Progenitor cell of endocrine pancreas (in vitro differentiated cells): Measurements from ENCODE around the gene LUC7L3. TPM values are rescaled to one million over a fixed set of nuclear protein-coding genes. Genes with fewer than 3 reads are reported as not detected.

Experiments used
- DNase-seq: peaks from one replicate; pipeline ENCODE4 v3.0.0; 2021; ENCODE audit warnings: low spot score; ENCODE audit not compliant: unreplicated experiment
- H3K27ac Mint-ChIP-seq: 2 replicates; pipeline ENCODE4 v1.8.0; 2021; ENCODE audit warnings: mild to moderate bottlenecking, moderate library complexity, mixed read lengths
- H3K27me3 Mint-ChIP-seq: 2 replicates; pipeline ENCODE4 v1.8.0; 2021; ENCODE audit warnings: mixed read lengths
- H3K36me3 Mint-ChIP-seq: 2 replicates; pipeline ENCODE4 v1.8.0; 2022; ENCODE audit warnings: mixed read lengths; ENCODE audit not compliant: insufficient read depth
- H3K4me1 Mint-ChIP-seq: 2 replicates; pipeline ENCODE4 v1.8.0; 2021; ENCODE audit warnings: low read depth, mixed read lengths
- H3K4me3 Mint-ChIP-seq: 2 replicates; pipeline ENCODE4 v1.8.0; 2021; ENCODE audit warnings: low read depth, mild to moderate bottlenecking, moderate library complexity, mixed read lengths
- H3K9me3 Mint-ChIP-seq: 2 replicates; pipeline ENCODE4 v1.8.0; 2021; ENCODE audit warnings: low read depth, mixed read lengths
- total RNA-seq: library from RNA; stranded (reverse); gene quantifications from 2 replicates; pipeline ENCODE4 v1.2.1, GENCODE V29; 2021
- TF ChIP-seq, protein P1 (sequence below): fragments of 200-600 bp; sonication (generic); IDR thresholded peaks from one replicate; pipeline ENCODE4 v1.5.0; 2021; ENCODE audit warnings: antibody characterized with exemption, mild to moderate bottlenecking; ENCODE audit not compliant: unreplicated experiment

The LUC7L3 gene
- total RNA-seq, 1 donor from 2014 or later, result 168 TPM

DNA sequence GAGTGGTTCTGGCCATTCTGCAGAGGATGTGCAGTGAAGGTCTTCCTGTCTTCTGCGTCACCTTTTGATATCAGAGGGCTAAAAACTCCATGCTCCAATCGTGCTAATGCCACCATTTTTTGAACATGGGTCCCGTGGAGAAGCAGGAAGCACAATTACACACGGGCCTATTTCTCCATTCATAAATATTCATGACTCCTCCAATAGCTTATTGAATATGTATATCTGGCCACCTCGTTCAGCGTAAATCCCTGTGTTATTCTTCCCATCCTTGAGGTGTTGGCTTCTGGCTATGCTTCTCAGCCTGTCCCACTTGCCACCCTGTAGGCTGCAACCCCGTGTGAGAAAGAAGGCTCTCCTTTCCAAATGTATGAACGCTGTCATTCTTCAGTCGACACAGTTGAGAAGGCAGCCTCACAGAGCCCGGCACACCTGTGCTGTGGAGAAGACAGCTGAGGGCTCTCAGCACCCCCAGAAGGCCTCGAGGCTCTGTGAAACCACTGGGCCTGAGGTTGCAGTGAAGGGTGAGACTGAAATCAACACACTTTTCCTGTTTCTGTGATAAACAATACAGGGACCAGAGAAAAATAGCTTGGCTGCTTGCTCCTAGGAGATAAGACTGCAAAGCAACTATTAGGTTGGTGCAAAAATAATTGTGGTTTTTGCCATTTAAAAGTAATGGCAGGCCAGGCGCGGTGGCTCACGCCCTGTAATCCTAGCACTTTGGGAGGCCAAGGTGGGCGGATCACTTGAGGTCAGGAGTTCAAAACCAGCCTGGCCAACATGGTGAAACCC is 52.8 kb downstream of the LUC7L3 start:
- TF ChIP-seq, protein P1, sequence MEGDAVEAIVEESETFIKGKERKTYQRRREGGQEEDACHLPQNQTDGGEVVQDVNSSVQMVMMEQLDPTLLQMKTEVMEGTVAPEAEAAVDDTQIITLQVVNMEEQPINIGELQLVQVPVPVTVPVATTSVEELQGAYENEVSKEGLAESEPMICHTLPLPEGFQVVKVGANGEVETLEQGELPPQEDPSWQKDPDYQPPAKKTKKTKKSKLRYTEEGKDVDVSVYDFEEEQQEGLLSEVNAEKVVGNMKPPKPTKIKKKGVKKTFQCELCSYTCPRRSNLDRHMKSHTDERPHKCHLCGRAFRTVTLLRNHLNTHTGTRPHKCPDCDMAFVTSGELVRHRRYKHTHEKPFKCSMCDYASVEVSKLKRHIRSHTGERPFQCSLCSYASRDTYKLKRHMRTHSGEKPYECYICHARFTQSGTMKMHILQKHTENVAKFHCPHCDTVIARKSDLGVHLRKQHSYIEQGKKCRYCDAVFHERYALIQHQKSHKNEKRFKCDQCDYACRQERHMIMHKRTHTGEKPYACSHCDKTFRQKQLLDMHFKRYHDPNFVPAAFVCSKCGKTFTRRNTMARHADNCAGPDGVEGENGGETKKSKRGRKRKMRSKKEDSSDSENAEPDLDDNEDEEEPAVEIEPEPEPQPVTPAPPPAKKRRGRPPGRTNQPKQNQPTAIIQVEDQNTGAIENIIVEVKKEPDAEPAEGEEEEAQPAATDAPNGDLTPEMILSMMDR, result no peak
- H3K27me3 Mint-ChIP-seq, result no peaks in the 10 kb centered on the region
- DNase-seq, result no peak
- no peaks in the 10 kb centered on the region for H3K9me3 Mint-ChIP-seq
- peaks cover 2% of the 10 kb centered on the region for H3K4me1 Mint-ChIP-seq
- no peak overlapping the region for H3K4me3 Mint-ChIP-seq
- no peak overlapping the region for H3K27ac Mint-ChIP-seq
- H3K36me3 Mint-ChIP-seq, result no peaks in the 10 kb centered on the region

- TF ChIP-seq, protein P1, result no peak
- no peaks in the 10 kb centered on the region for H3K27me3 Mint-ChIP-seq
- H3K27ac Mint-ChIP-seq, result peak overlapping the region; percentile 17
- DNase-seq, result no peak
- no peaks in the 10 kb centered on the region for H3K36me3 Mint-ChIP-seq
- no peaks in the 10 kb centered on the region for H3K4me1 Mint-ChIP-seq
- H3K4me3 Mint-ChIP-seq, result no peak overlapping the region
- H3K9me3 Mint-ChIP-seq, result no peaks in the 10 kb centered on the region
Measured at GRCh38 chr17:50774225-50774803, 54.9 kb downstream of the LUC7L3 start.

GRCh38 chr17:50775926-50776325 is 56.5 kb downstream of the LUC7L3 start:
- Mint-ChIP-seq H3K4me3 (no peak overlapping the region), H3K36me3 (no peaks in the 10 kb centered on the region), H3K27ac (no peak overlapping the region), H3K27me3 (no peaks in the 10 kb centered on the region), H3K4me1 (no peaks in the 10 kb centered on the region), H3K9me3 (no peaks in the 10 kb centered on the region)
- no peak for DNase-seq
- TF ChIP-seq, protein P1, result no peak

GRCh38 chr17:50778471-50778870 is 59.1 kb downstream of the LUC7L3 start:
- no peaks in the 10 kb centered on the region for H3K36me3 Mint-ChIP-seq
- no peak for DNase-seq
- no peak overlapping the region for H3K4me3 Mint-ChIP-seq
- no peaks in the 10 kb centered on the region for H3K9me3 Mint-ChIP-seq
- no peaks in the 10 kb centered on the region for H3K4me1 Mint-ChIP-seq
- no peak overlapping the region for H3K27ac Mint-ChIP-seq
- TF ChIP-seq, protein P1, result no peak
- H3K27me3 Mint-ChIP-seq, result no peaks in the 10 kb centered on the region

GRCh38 chr17:50778988-50779387 is 59.6 kb downstream of the LUC7L3 start:
- Mint-ChIP-seq H3K9me3 (no peaks in the 10 kb centered on the region), H3K4me1 (no peaks in the 10 kb centered on the region), H3K4me3 (no peak overlapping the region), H3K27ac (no peak overlapping the region), H3K36me3 (no peaks in the 10 kb centered on the region), H3K27me3 (no peaks in the 10 kb centered on the region)
- TF ChIP-seq, protein P1, result no peak
- DNase-seq, result no peak
